ENCODE data around the gene MAN1C1.
"Not testable (repeated sequence)": the region's sequence is repeated elsewhere in the genome, so short reads cannot be mapped to it uniquely, and the experiment has no call there.

The MAN1C1 gene

GRCh38 chr1:25580927-25581326 lies 35.7 kb upstream of the MAN1C1 start:
- peak in 2 of 10 donors; percentile 57 to 63 for DNase-seq
- intact Hi-C loops (cut with DNase I) = no loop called here

DNA sequence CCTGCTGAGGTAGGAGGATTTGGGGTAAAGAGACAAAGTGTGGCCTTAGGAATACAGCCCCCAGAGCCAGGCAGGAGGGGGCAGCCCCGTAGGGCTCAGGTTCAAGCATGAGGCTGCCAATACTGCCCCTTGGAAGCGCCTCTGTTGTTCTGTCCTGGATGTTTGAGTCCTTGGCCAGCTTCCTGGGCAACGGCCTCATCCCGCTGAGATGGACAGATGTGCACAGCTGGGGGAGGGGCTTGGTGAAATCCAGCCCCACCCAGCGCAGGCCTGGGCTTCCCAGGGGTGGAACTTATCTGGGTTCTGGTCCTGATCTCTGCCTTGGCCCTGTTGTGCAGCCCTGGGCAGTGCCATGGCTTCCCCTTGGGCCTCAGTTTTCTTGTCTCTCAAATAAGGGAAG lies 34.8 kb upstream of the MAN1C1 start:
- intact Hi-C loops (cut with DNase I) = no loop called here
- peak in 2 of 10 donors; percentile 24 to 60 for DNase-seq

- intact Hi-C loops (cut with DNase I) = no loop called here
Measured at GRCh38 chr1:25583519-25584370, 32.8 kb upstream of the MAN1C1 start.

DNA sequence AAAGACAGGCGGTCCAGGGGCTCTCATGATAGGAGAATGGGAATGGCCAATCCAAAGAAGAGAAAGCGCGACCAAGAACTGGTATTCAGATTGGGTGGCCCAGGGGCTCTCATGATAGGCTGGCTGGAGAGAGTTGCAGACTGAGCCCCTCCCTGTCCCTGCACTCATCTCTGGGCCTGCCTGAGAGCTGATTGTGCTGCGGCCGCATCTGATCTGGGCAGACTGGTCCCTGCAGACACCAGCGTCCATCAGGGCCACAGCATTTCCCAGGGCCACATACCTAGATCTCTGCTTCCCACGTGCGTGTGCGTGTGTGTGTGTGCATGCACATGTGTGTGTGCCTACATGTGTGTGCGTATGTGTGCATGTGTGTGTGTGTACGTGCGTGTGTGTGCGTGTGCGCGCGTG lies 30.4 kb upstream of the MAN1C1 start:
- peak in 2 of 10 donors; percentile 20 to 33 for DNase-seq

More at GRCh38 chr1:25583519-25584370, 32.8 kb upstream of the MAN1C1 start:
- peak in 2 of 10 donors; percentile 20 to 25 for DNase-seq

GRCh38 chr1:25587290-25587689 lies 29.3 kb upstream of the MAN1C1 start:
- DNase-seq = peak in 1 of 10 donors; percentile 45
- intact Hi-C loops (cut with DNase I) = no loop called here

More for the DNA sequence above, 30.4 kb upstream of the MAN1C1 start:
- intact Hi-C loops (cut with DNase I) = no loop called here

DNA sequence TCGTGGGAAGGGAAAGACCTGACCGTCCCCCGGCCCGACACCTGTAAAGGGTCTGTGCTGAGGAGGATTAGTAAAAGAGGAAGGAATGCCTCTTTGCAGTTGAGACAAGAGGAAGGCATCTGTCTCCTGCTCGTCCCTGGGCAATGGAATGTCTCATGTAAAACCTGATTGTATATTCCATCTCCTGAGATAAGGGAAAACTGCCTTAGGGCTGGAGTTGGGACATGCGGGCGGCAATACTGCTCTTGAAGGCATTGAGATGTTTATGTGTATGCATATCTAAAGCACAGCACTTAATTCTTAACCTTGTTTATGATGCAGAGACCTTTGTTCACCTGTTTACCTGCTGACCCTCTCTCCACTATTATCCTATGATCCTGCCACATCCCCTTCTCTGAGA lies 28.4 kb upstream of the MAN1C1 start:
- not testable (repeated sequence) for DNase-seq

DNA sequence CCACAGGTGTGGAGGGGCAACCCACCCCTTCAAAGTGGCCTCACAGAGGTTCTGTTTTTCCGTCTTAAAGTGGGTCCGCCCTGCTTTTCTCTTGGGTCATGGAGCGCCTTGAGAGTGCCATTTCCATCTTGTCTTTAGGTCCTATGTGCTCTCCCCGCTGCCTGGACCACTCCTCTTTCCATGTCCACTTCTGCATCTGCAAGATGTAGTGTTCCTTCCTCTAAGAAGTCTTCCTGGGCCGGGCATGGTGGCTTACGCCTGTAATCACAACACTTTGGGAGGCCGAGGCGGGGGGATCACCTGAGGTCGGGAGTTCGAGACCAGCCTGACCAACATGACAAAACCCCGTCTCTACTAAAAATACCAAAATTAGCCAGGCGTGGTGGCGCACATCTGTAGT lies 27.8 kb upstream of the MAN1C1 start:
- peak in 1 of 10 donors; percentile 67 for DNase-seq
- intact Hi-C loops (cut with DNase I) = not testable (repeated sequence)

More for the DNA sequence above, 28.4 kb upstream of the MAN1C1 start:
- intact Hi-C loops (cut with DNase I) = not testable (repeated sequence)

GRCh38 chr1:25590096-25590824 lies 26.3 kb upstream of the MAN1C1 start:
- intact Hi-C loops (cut with DNase I) = no loop called here

GRCh38 chr1:25593861-25594260 lies 22.7 kb upstream of the MAN1C1 start:
- intact Hi-C loops (cut with DNase I) = no loop called here
- no peak for DNase-seq

More at GRCh38 chr1:25590096-25590824, 26.3 kb upstream of the MAN1C1 start:
- peak in 1 of 10 donors; percentile 21 for DNase-seq

- DNase-seq = no peak
- intact Hi-C loops (cut with DNase I) = no loop called here
Measured at GRCh38 chr1:25594971-25595370, 21.6 kb upstream of the MAN1C1 start.

DNA sequence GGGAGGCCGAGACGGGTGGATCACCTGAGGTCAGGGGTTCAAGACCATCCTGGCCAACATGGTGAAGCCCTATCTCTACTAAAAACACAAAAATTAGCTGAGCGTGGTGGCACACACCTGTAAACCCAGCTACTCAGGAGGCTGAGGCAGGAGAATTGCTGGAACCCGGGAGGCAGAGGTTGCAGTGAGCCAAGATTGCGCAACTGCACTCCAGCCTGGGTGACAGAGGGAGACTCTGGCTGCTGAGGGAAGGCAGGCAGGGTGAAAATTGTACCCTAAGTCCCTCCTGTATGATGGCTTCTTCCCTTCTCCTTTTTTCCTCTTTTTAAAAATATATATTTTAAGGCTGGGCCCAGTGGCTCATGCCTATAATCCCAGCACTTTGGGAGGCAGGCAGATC lies 19.9 kb upstream of the MAN1C1 start:
- DNase-seq = peak in 1 of 10 donors; percentile 7
- intact Hi-C loops (cut with DNase I) = not testable (repeated sequence)

- peak in 1 of 10 donors; percentile 26 for DNase-seq
Measured at GRCh38 chr1:25598879-25599278, 17.7 kb upstream of the MAN1C1 start.

GRCh38 chr1:25599969-25600610 lies 16.5 kb upstream of the MAN1C1 start:
- intact Hi-C loops (cut with DNase I) = no loop called here
- no peak for DNase-seq

More at GRCh38 chr1:25598879-25599278, 17.7 kb upstream of the MAN1C1 start:
- intact Hi-C loops (cut with DNase I) = no loop called here

GRCh38 chr1:25600971-25601699 lies 15.5 kb upstream of the MAN1C1 start:
- intact Hi-C loops (cut with DNase I) = not testable (repeated sequence)
- peak in 1 of 10 donors; percentile 44 for DNase-seq

GRCh38 chr1:25603779-25604538 lies 12.6 kb upstream of the MAN1C1 start:
- intact Hi-C loops (cut with DNase I) = not testable (repeated sequence)
- peak in 1 of 10 donors; percentile 63 for DNase-seq

- DNase-seq = no peak
- intact Hi-C loops (cut with DNase I) = loop anchor here (5.0 kb wide), 1 partner anchor 35 kb away; no protein-coding TSS in a partner anchor
Measured at GRCh38 chr1:25607123-25607522, 9.5 kb upstream of the MAN1C1 start.

GRCh38 chr1:25608488-25609178 lies 8.0 kb upstream of the MAN1C1 start:
- intact Hi-C loops (cut with DNase I) = loop anchor here (1.0 to 5.0 kb wide), 2 partner anchors 36 to 136 kb away; no protein-coding TSS in a partner anchor
- DNase-seq = peak; percentile 67 to 96 (median 86)

- no peak for DNase-seq
- intact Hi-C loops (cut with DNase I) = loop anchor here (5.0 kb wide), 1 partner anchor 38 kb away; no protein-coding TSS in a partner anchor
Measured at GRCh38 chr1:25609921-25610320, 6.7 kb upstream of the MAN1C1 start.

Data from posterior cingulate gyrus (tissue), 11 donors.